Fibroblast of villous mesenchyme (primary cell): ENCODE results near the gene GAS5. TPM values are rescaled to one million over a fixed set of nuclear protein-coding genes. Genes with fewer than 3 reads are reported as not detected.

Experiments
- DNase-seq: peaks from one replicate; pipeline ENCODE4 v3.0.0-alpha.2; 2010; ENCODE audit warnings: low read depth
- H3K4me3 ChIP-seq: 2 replicates; pipeline ENCODE4 v1.5.1; 2011; ENCODE audit warnings: low read depth, mild to moderate bottlenecking, low read length
- CTCF ChIP-seq: IDR thresholded peaks from 2 replicates; pipeline ENCODE4 v1.5.1; 2012; ENCODE audit warnings: low read depth, mild to moderate bottlenecking, low read length; ENCODE audit not compliant: insufficient read depth
- total RNA-seq: library from RNA; depleted of rRNA; stranded (reverse); fragments of >200 nt; gene quantifications from 2 replicates; pipeline ENCODE4 v1.2.3, GENCODE V29; 2012

The GAS5 gene
- total RNA-seq, 1 donor, result 367 TPM

- no peak for TF ChIP-seq CTCF
- H3K4me3 ChIP-seq, result no peak overlapping the region
- DNase-seq, result no peak
These were observed 3.3 kb upstream of the GAS5 start for GRCh38 chr1:173871091-173871490.

- TF ChIP-seq CTCF, result no peak
- H3K4me3 ChIP-seq, result no peak overlapping the region
- no peak for DNase-seq
These were observed 2.7 kb upstream of the GAS5 start for GRCh38 chr1:173870252-173871075.

- DNase-seq, result no peak
- peak overlapping the region; percentile 82 for H3K4me3 ChIP-seq
- TF ChIP-seq CTCF, result no peak
These were observed 1.2 kb upstream of the GAS5 start for GRCh38 chr1:173869021-173869359.

- DNase-seq, result peak; percentile 77
- H3K4me3 ChIP-seq, result peak within 1 kb of the TSS; percentile 82
- no peak for TF ChIP-seq CTCF
These were observed 654 bp upstream of the GAS5 start, which contains the start of gene ZBTB37 for GRCh38 chr1:173868266-173869020. ZBTB37 (plus strand) TSS chr1:173868380; CDS start chr1:173870226, 1,846 bp downstream.

GRCh38 chr1:173867141-173867752 is 542 bp downstream of the GAS5 start:
- no peak for TF ChIP-seq CTCF
- no peak for DNase-seq
- peak overlapping the region; percentile 82 for H3K4me3 ChIP-seq

GRCh38 chr1:173866413-173867115 is 1.2 kb downstream of the GAS5 start:
- no peak for DNase-seq
- no peak for TF ChIP-seq CTCF
- peak overlapping the region; percentile 82 for H3K4me3 ChIP-seq
